GM23248 (cell line): ENCODE measurements around the gene EFHC1. TPM values are rescaled to one million over a fixed set of nuclear protein-coding genes. Genes with fewer than 3 reads are reported as not detected.

Source experiments
- DNase-seq: peaks from one replicate; pipeline ENCODE4 v3.0.0-alpha.2; 2015
- H2AFZ ChIP-seq: fragments of 200-600 bp; sonication (generic); 2 replicates; pipeline ENCODE4 v1.6.1; 2016; ENCODE audit warnings: antibody characterized with exemption
- H3F3A ChIP-seq: fragments of 200-600 bp; sonication (generic); 2 replicates; pipeline ENCODE4 v1.6.1; 2016; ENCODE audit warnings: mild to moderate bottlenecking, antibody characterized with exemption, mixed run types; ENCODE audit not compliant: insufficient read depth
- H3K27ac ChIP-seq: fragments of 200-600 bp; sonication (generic); 2 replicates; pipeline ENCODE4 v1.5.1; 2016; ENCODE audit warnings: mild to moderate bottlenecking
- H3K27me3 ChIP-seq: fragments of 200-600 bp; sonication (generic); replicated peaks from 2 replicates; pipeline ENCODE4 v1.6.1; 2016; ENCODE audit warnings: mild to moderate bottlenecking; ENCODE audit not compliant: insufficient read depth
- H3K36me3 ChIP-seq: fragments of 200-600 bp; sonication (generic); 2 replicates; pipeline ENCODE4 v1.6.1; 2016; ENCODE audit warnings: low read depth, mild to moderate bottlenecking
- H3K4me1 ChIP-seq: fragments of 200-600 bp; sonication (generic); 2 replicates; pipeline ENCODE4 v1.6.1; 2016; ENCODE audit warnings: mild to moderate bottlenecking; ENCODE audit not compliant: insufficient read depth
- H3K4me2 ChIP-seq: fragments of 200-600 bp; sonication (generic); one replicate; pipeline ENCODE4 v1.6.1; 2016; ENCODE audit warnings: mild to moderate bottlenecking; ENCODE audit not compliant: unreplicated experiment
- H3K4me3 ChIP-seq: fragments of 200-600 bp; sonication (generic); 2 replicates; pipeline ENCODE4 v1.5.1; 2016; ENCODE audit warnings: mild to moderate bottlenecking
- H3K79me2 ChIP-seq: fragments of 200-600 bp; sonication (generic); 2 replicates; pipeline ENCODE4 v1.6.1; 2016; ENCODE audit warnings: mild to moderate bottlenecking; ENCODE audit not compliant: insufficient read depth
- H3K9ac ChIP-seq: fragments of 200-600 bp; sonication (generic); 2 replicates; pipeline ENCODE4 v1.6.1; 2016; ENCODE audit warnings: mild to moderate bottlenecking
- H3K9me2 ChIP-seq: fragments of 200-600 bp; sonication (generic); 2 replicates; pipeline ENCODE4 v1.6.1; 2016; ENCODE audit warnings: mixed run types, mild to moderate bottlenecking, moderate library complexity; ENCODE audit not compliant: insufficient read depth
- H3K9me3 ChIP-seq: fragments of 200-600 bp; sonication (generic); one replicate; pipeline ENCODE4 v1.6.1; 2017; ENCODE audit warnings: low read depth
- H4K20me1 ChIP-seq: fragments of 200-600 bp; sonication (generic); 2 replicates; pipeline ENCODE4 v1.6.0; 2016; ENCODE audit not compliant: insufficient read depth
- EZH2 ChIP-seq: fragments of 200-600 bp; sonication (generic); IDR thresholded peaks from 2 replicates; pipeline ENCODE4 v1.6.1; 2018; ENCODE audit warnings: antibody characterized with exemption, mild to moderate bottlenecking; ENCODE audit not compliant: insufficient read depth, poor library complexity, severe bottlenecking
- EZH2phosphoT487 ChIP-seq: fragments of 200-600 bp; sonication (generic); IDR thresholded peaks from 2 replicates; pipeline ENCODE4 v1.6.1; 2018; ENCODE audit warnings: antibody characterized with exemption, moderate library complexity, mild to moderate bottlenecking, low read depth; ENCODE audit not compliant: insufficient read depth
- WGBS, 2 experiments: methylation state at CpG; one replicate each; pipeline ENCODE4 v1.1.6; 2015 to 2017; ENCODE audit warnings: low lambda C conversion rate in 2 of 2, low coverage in 1 of 2; ENCODE audit errors: missing lambda C conversion rate in 2 of 2; 5-methylcytosine and 5-hydroxymethylcytosine counted together
- in situ Hi-C: fragments of 300-500 bp; cut with MboI; formaldehyde crosslinking; loops from 2 replicates; pipeline ENCODE4 v1.15.0; 2020
- polyA plus RNA-seq: library from polyadenylated mRNA; unstranded; fragments of >200 nt; fragmentation: Nextera tagmentation; extraction: Ambion mirVana; gene quantifications from 2 replicates; pipeline ENCODE4 v1.2.1, GENCODE V29; 2016
- total RNA-seq: library from RNA; depleted of rRNA; stranded (reverse); fragments of >200 nt; shearing (Covaris generic); gene quantifications from 2 replicates; pipeline ENCODE4 v1.2.3, GENCODE V29; 2014

EFHC1 gene
- total and polyA plus RNA-seq, 2 experiments from 2014 or later = 29.7 to 36.1 TPM

DNA sequence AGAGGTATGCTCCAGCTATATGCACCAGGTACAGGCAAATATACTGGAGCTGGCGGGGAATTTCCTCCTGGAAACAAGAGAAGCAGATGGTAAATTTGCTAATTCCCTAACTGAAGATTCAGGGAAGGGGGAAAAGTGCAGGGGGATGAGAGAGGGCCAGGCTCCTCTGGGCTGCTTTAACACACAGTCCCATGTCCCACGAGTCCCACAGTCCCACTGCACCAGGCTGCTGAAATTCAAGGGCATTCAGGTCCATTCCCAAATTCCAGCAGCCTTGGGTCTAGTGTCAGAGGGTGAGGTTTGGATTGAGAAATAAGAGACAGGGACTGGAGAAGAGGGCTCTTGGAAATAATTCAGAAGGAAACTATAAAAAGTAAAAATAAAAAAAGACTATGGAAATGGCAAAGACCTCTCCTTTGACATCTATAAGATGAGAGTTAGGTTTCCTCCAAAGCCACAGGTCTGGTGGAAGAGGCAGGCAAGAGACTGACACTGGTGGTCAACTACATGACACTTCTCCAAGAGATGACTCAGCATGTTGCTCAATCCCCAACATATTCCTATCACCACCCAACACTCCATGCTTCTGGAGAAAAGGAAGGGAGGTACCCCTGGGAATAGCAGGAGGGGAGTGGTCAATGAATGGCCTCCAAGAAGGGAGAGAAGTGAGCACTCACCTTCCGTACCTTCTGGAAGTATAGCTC, 87.6 kb downstream of the EFHC1 start:
- Histone ChIP-seq H3K79me2 (peaks cover 34% of the 10 kb centered on the region), H3K27ac (peak overlapping the region; percentile 98), H3K4me1 (peaks cover 87% of the 10 kb centered on the region), H3K27me3 (no peaks in the 10 kb centered on the region), H3K9ac (peak overlapping the region; percentile 31; the same call in 1 of the 2 replicates), H3K4me2 (peak overlapping the region; percentile 6), H4K20me1 (no peaks in the 10 kb centered on the region), H3K36me3 (peaks cover 57% of the 10 kb centered on the region), H3F3A (peaks cover 92% of the 10 kb centered on the region), H3K4me3 (no peak overlapping the region), H3K9me2 (no peaks in the 10 kb centered on the region), H3K9me3 (no peaks in the 10 kb centered on the region), H2AFZ (no peak overlapping the region)
- WGBS, 2 experiments = 48 to 49% methylated on average over 3 of the region's 3 CpGs
- in situ Hi-C loops = no loop called here
- peak; percentile 86 for DNase-seq
- no peak for TF ChIP-seq EZH2
- TF ChIP-seq EZH2phosphoT487 = no peak

- no peak overlapping the region for H3K4me3 ChIP-seq
- peaks cover 59% of the 10 kb centered on the region for H3K36me3 ChIP-seq
- H3K79me2 ChIP-seq = peaks cover 37% of the 10 kb centered on the region
- in situ Hi-C loops = no loop called here
- H3K9me3 ChIP-seq = no peaks in the 10 kb centered on the region
- H3K27ac ChIP-seq = peak overlapping the region; percentile 98
- TF ChIP-seq EZH2 = no peak
- no peak for TF ChIP-seq EZH2phosphoT487
- no peak for DNase-seq
- H3F3A ChIP-seq = peaks cover 92% of the 10 kb centered on the region
- H2AFZ ChIP-seq = no peak overlapping the region
- peaks cover 87% of the 10 kb centered on the region for H3K4me1 ChIP-seq
- H3K9me2 ChIP-seq = no peaks in the 10 kb centered on the region
- no peaks in the 10 kb centered on the region for H4K20me1 ChIP-seq
- H3K9ac ChIP-seq = peak overlapping the region; percentile 31; the same call in 1 of the 2 replicates
- 96% methylated on average over 5 of the region's 5 CpGs for WGBS, 2 experiments
- H3K27me3 ChIP-seq = no peaks in the 10 kb centered on the region
- peak overlapping the region; percentile 6 for H3K4me2 ChIP-seq
Observed at GRCh38 chr6:52508261-52508739, 88.2 kb downstream of the EFHC1 start.

GRCh38 chr6:52509281-52510212, 89.4 kb downstream of the EFHC1 start:
- H3K4me2 ChIP-seq = peak overlapping the region; percentile 47
- TF ChIP-seq EZH2 = no peak
- no peak for TF ChIP-seq EZH2phosphoT487
- in situ Hi-C loops = no loop called here
- peaks cover 87% of the 10 kb centered on the region for H3K4me1 ChIP-seq
- H3K4me3 ChIP-seq = no peak overlapping the region
- H4K20me1 ChIP-seq = no peaks in the 10 kb centered on the region
- 30 to 34% methylated on average over 14 of the region's 14 CpGs for WGBS, 2 experiments
- H3K9me2 ChIP-seq = no peaks in the 10 kb centered on the region
- peaks cover 47% of the 10 kb centered on the region for H3K79me2 ChIP-seq
- H3K9me3 ChIP-seq = no peaks in the 10 kb centered on the region
- H3K27me3 ChIP-seq = no peaks in the 10 kb centered on the region
- H3F3A ChIP-seq = peaks cover 98% of the 10 kb centered on the region
- no peak overlapping the region for H2AFZ ChIP-seq
- peaks cover 63% of the 10 kb centered on the region for H3K36me3 ChIP-seq
- H3K27ac ChIP-seq = peak overlapping the region; percentile 98
- DNase-seq = peak; percentile 85
- H3K9ac ChIP-seq = peak overlapping the region; percentile 80

GRCh38 chr6:52510213-52510562, 90.0 kb downstream of the EFHC1 start:
- H2AFZ ChIP-seq = no peak overlapping the region
- H3K9ac ChIP-seq = peak overlapping the region; percentile 80
- H4K20me1 ChIP-seq = no peaks in the 10 kb centered on the region
- in situ Hi-C loops = no loop called here
- peaks cover 87% of the 10 kb centered on the region for H3K4me1 ChIP-seq
- H3K27ac ChIP-seq = peak overlapping the region; percentile 98
- peaks cover 98% of the 10 kb centered on the region for H3F3A ChIP-seq
- no peaks in the 10 kb centered on the region for H3K9me3 ChIP-seq
- H3K79me2 ChIP-seq = peaks cover 52% of the 10 kb centered on the region
- no peaks in the 10 kb centered on the region for H3K27me3 ChIP-seq
- H3K36me3 ChIP-seq = peaks cover 63% of the 10 kb centered on the region
- no peak for DNase-seq
- TF ChIP-seq EZH2 (no peak), EZH2phosphoT487 (no peak)
- peak overlapping the region; percentile 47 for H3K4me2 ChIP-seq
- H3K4me3 ChIP-seq = no peak overlapping the region
- H3K9me2 ChIP-seq = no peaks in the 10 kb centered on the region
